Loucy (cell line): Measurements from ENCODE around the gene GNA14.

Experiments used
- H2AFZ ChIP-seq: fragments of 200-600 bp; sonication (generic); 2 replicates; pipeline ENCODE4 v1.6.0; 2016; ENCODE audit warnings: antibody characterized with exemption, mild to moderate bottlenecking, low read length, moderate library complexity
- H3F3A ChIP-seq: fragments of 200-600 bp; 2 replicates; pipeline ENCODE4 v1.6.0; 2016; ENCODE audit warnings: antibody characterized with exemption, low read depth, mild to moderate bottlenecking
- H3K27me3 ChIP-seq: fragments of 200-600 bp; sonication (generic); 2 replicates; pipeline ENCODE4 v1.6.1; 2014; ENCODE audit warnings: low read length, mild to moderate bottlenecking; ENCODE audit not compliant: insufficient read depth, poor library complexity, severe bottlenecking
- H3K36me3 ChIP-seq: fragments of 200-600 bp; sonication (generic); 2 replicates; pipeline ENCODE4 v1.6.1; 2016; ENCODE audit warnings: low read length; ENCODE audit not compliant: insufficient read depth
- H3K4me1 ChIP-seq: fragments of 200-600 bp; sonication (generic); 2 replicates; pipeline ENCODE4 v1.5.1; 2014; ENCODE audit warnings: low read length, mild to moderate bottlenecking; ENCODE audit not compliant: insufficient read depth, poor library complexity, severe bottlenecking
- H3K4me2 ChIP-seq: fragments of 200-600 bp; sonication (generic); 2 replicates; pipeline ENCODE4 v1.6.0; 2014; ENCODE audit warnings: antibody characterized with exemption, low read length, low read depth, mild to moderate bottlenecking; ENCODE audit not compliant: poor library complexity, severe bottlenecking
- H3K4me3 ChIP-seq: fragments of 200-600 bp; sonication (generic); 2 replicates; pipeline ENCODE4 v1.5.1; 2014; ENCODE audit warnings: low read length, mild to moderate bottlenecking, mixed read lengths; ENCODE audit not compliant: poor library complexity, severe bottlenecking
- H3K79me2 ChIP-seq: fragments of 200-600 bp; sonication (generic); 2 replicates; pipeline ENCODE4 v1.6.1; 2014; ENCODE audit warnings: low read length; ENCODE audit not compliant: insufficient read depth
- H3K9ac ChIP-seq: fragments of 200-600 bp; sonication (generic); 2 replicates; pipeline ENCODE4 v1.6.0; 2014; ENCODE audit warnings: mild to moderate bottlenecking, low read depth, low read length, moderate library complexity; ENCODE audit not compliant: poor library complexity, severe bottlenecking
- H3K9me2 ChIP-seq: fragments of 200-600 bp; sonication (generic); replicated peaks from 2 replicates; pipeline ENCODE4 v1.6.1; 2016; ENCODE audit warnings: low read depth, low read length, mixed read lengths
- H3K9me3 ChIP-seq: fragments of 200-600 bp; sonication (generic); 2 replicates; pipeline ENCODE4 v1.6.1; 2014; ENCODE audit warnings: mild to moderate bottlenecking, antibody characterized with exemption, low read length, low read depth; ENCODE audit not compliant: insufficient read depth
- H4K20me1 ChIP-seq: fragments of 200-600 bp; sonication (generic); 2 replicates; pipeline ENCODE4 v1.6.0; 2014; ENCODE audit warnings: antibody characterized with exemption, low read length, mild to moderate bottlenecking; ENCODE audit not compliant: insufficient read depth, poor library complexity, severe bottlenecking
- CTCF ChIP-seq: fragments of 200-600 bp; sonication (generic); conservative IDR thresholded peaks from 2 replicates; pipeline ENCODE4 v1.5.1; 2014; ENCODE audit warnings: mild to moderate bottlenecking, antibody characterized with exemption, low read length
- EZH2phosphoT487 ChIP-seq: fragments of 200-600 bp; IDR thresholded peaks from 2 replicates; pipeline ENCODE4 v1.6.1; 2018; ENCODE audit warnings: antibody characterized with exemption, mild to moderate bottlenecking, moderate library complexity, borderline replicate concordance

GNA14 gene

GRCh38 chr9:77463151-77463550 is 185.0 kb downstream of the GNA14 start:
- no peak for TF ChIP-seq CTCF
- no peak for TF ChIP-seq EZH2phosphoT487

GRCh38 chr9:77462066-77462465 is 186.1 kb downstream of the GNA14 start:
- Histone ChIP-seq H3K27me3 (no peaks in the 10 kb centered on the region), H3K4me3 (no peak overlapping the region), H3K9ac (no peak overlapping the region), H3F3A (no peaks in the 10 kb centered on the region), H3K79me2 (no peaks in the 10 kb centered on the region), H3K9me3 (no peaks in the 10 kb centered on the region), H2AFZ (no peak overlapping the region), H4K20me1 (no peaks in the 10 kb centered on the region), H3K4me2 (no peak overlapping the region), H3K4me1 (no peaks in the 10 kb centered on the region), H3K9me2 (no peaks in the 10 kb centered on the region), H3K36me3 (no peaks in the 10 kb centered on the region)
- TF ChIP-seq EZH2phosphoT487 (no peak), CTCF (no peak)

More at GRCh38 chr9:77463151-77463550, 185.0 kb downstream of the GNA14 start:
- no peak overlapping the region for H3K4me2 ChIP-seq
- H3K36me3 ChIP-seq: no peaks in the 10 kb centered on the region
- no peaks in the 10 kb centered on the region for H4K20me1 ChIP-seq
- no peaks in the 10 kb centered on the region for H3K27me3 ChIP-seq
- no peaks in the 10 kb centered on the region for H3K9me2 ChIP-seq
- no peaks in the 10 kb centered on the region for H3K9me3 ChIP-seq
- H3K9ac ChIP-seq: no peak overlapping the region
- H3F3A ChIP-seq: no peaks in the 10 kb centered on the region
- H3K4me1 ChIP-seq: no peaks in the 10 kb centered on the region
- H2AFZ ChIP-seq: no peak overlapping the region
- H3K4me3 ChIP-seq: no peak overlapping the region
- no peaks in the 10 kb centered on the region for H3K79me2 ChIP-seq

- H3F3A ChIP-seq: no peaks in the 10 kb centered on the region
- no peaks in the 10 kb centered on the region for H3K9me3 ChIP-seq
- TF ChIP-seq CTCF: no peak
- no peak overlapping the region for H3K4me2 ChIP-seq
- H3K4me3 ChIP-seq: no peak overlapping the region
- no peak overlapping the region for H2AFZ ChIP-seq
- no peaks in the 10 kb centered on the region for H3K36me3 ChIP-seq
- H3K79me2 ChIP-seq: no peaks in the 10 kb centered on the region
- H3K27me3 ChIP-seq: no peaks in the 10 kb centered on the region
- no peaks in the 10 kb centered on the region for H3K9me2 ChIP-seq
- no peaks in the 10 kb centered on the region for H3K4me1 ChIP-seq
- no peak overlapping the region for H3K9ac ChIP-seq
- no peaks in the 10 kb centered on the region for H4K20me1 ChIP-seq
Observed at GRCh38 chr9:77460938-77461337, 187.2 kb downstream of the GNA14 start.
